Stimulated activated CD4-positive, alpha-beta T cell treated with anti-CD3 and anti-CD28 coated beads, TNF-alpha, amount 100 ng/mL, for 24 hours (primary cell): Measurements from ENCODE around the gene MYH15.

ENCODE experiments used
- DNase-seq, 3 experiments: peaks; one replicate each; pipeline ENCODE4 v3.0.0-alpha.2; 2020; ENCODE audit warnings: low read depth in 3 of 3

Gene MYH15

DNA sequence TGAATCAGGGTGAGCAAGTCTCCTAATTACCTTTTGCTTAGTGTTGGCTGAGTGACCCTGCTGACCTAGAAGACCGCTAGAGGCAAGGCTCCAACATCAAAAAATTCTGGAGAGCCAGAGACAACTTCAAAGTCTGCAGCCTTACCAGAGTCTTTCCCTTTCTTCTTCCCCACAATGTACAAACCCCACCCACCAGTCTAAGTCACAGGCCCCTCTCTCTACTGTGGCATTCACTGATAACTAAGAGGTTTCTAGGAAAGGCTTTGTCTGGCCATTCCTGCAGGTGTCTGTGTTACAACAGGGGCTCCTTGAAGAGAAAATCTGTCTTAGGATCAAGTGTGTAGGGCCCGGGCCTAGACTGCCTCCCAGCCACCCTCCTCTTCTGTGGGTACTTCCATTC is 525 bp downstream of the MYH15 start:
- DNase-seq = no peak

DNA sequence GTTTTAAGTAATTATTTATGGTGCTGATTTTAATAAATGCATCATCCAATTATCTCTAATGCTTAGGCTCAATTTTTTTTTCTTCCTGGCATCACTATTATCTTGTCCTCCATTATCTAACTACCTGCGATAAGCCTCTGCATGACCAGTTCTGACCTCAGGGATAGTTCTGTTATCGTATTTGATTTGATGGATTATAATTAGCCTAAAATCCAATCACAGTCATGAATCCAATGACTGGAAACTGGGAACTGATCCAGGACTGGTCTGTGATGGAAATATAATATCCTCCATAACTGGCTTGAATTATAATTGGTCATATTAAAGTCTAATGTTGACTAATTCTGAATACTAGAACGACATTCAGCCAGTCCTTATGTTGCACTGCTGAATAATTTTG is 1.1 kb downstream of the MYH15 start:
- no peak for DNase-seq

DNA sequence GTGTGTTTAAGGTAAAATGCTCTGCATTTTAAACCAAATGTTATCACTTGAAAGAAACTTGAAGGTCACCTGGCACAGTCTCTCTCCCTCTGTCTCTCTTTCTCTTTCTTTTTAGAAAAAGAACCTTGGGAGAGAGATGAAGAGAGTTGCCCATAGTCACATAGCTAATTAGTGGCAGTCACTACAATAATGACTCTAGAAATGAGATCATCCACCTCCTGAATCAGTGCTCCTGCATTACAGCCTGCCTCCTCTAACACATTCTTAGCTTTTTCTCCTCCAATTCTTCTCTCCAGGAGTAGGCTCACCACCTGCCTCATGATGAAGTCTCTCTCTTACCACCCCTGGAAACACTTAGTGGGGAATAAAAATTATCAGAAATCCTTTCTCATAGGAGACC is 2.5 kb downstream of the MYH15 start:
- no peak for DNase-seq

DNA sequence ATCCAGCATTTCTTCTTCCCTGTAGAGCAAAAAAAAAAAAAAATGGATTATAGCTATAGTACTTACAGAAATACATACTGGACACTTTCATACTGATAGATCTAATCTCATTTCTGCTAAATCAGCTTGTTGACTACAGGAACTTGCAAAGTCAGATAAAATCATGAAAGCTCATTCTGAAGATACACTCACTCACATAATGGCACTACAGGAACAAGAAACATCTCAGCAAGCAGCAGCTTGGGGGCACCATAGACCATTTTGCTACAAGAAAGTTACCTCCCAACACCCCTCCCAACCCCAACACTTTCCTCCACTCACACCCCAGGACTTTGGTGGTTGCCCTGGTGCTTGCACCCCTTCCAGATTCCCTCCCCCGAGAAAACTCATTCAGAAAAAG is 4.6 kb downstream of the MYH15 start:
- DNase-seq = no peak

DNA sequence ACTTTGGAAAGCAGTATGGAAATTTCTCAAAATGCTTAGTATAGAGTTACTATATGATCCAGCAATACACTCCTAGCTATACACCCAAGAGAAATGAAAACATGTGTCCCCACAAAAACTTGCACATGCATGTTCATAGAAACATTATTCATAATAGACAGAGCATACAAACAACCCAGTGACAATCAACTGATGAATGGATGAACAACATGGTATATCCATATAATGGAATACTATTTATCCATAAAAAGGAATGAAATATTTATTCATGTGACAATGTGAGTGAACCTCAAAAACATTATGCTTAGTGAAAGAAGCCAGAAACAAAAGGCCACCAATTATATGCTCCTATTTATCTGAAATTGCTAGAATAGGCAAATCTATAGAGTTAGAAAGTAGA is 6.7 kb downstream of the MYH15 start:
- no peak for DNase-seq

DNA sequence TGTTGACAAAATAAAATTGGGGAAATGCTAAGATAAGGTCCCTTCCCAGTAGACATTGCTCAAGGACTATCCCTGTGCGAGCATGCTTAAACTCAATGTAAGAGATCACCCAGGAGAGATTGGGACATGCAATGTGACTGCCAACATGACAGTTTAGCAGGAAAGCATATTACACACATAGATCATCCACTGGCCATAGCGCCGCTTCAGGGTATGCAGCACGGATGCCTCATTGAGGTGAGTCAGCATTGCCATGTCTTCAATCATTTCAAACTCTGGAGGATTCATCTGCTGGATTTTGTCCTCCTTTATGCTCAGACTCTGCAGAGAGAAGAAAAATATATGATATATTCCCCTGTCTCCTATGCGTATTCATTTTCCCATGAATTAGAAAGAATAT is 8.9 kb downstream of the MYH15 start:
- no peak for DNase-seq

DNA sequence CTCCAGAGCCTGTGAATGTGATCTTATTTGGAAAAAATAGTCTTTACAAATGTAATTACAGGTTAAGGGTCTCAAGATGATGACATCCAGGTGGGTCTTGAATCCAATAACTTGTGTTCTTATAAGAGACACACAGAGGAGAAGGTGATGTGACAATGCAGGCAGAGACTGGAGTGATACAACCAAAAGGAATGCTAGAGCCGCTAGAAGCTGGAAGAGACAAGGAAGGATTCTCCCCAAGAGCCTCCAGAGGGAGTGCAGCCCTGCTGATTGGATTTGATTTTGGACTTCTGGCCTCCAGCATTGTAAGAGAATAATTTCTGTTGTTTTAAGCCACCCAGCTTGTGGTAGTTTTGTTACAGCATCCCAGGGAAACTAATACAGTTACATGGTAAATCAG is 9.7 kb downstream of the MYH15 start:
- DNase-seq = no peak

DNA sequence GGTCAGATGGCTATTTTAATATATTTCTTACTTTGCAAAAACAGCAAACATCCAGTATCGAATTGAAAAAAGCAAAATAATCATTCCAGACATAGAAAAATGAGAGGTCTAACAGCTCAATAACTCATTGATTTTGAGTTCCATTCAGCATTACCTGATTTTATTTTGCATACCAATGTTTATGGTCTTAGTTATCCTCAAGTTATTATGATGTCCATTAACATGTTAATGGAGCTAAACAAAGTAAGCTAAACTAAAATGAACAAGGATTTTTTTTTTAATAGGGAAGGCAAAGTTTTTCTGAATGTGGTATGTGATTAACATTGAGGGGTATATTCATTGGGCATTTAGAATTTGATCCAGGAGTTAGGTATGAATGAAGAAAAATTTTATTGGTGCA is 13.1 kb downstream of the MYH15 start:
- DNase-seq = no peak

DNA sequence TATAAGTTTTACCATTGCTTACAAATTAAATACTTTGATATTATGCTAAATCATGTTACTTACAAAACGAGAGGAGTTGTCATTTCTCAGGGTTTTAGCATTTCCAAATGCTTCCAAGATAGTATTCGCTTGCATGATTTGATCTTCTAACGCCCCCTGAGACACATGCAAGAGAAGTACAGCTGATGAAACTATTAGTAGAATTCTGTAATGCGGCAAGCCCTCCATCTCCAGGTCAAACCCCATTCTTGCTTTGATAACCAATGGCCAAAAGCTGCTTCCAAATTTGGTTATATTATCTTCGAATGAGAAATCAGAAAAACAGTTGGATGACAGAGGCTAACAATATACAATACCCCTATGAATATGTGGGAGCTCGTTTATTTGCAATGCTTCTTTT is 14.7 kb downstream of the MYH15 start:
- no peak for DNase-seq

DNA sequence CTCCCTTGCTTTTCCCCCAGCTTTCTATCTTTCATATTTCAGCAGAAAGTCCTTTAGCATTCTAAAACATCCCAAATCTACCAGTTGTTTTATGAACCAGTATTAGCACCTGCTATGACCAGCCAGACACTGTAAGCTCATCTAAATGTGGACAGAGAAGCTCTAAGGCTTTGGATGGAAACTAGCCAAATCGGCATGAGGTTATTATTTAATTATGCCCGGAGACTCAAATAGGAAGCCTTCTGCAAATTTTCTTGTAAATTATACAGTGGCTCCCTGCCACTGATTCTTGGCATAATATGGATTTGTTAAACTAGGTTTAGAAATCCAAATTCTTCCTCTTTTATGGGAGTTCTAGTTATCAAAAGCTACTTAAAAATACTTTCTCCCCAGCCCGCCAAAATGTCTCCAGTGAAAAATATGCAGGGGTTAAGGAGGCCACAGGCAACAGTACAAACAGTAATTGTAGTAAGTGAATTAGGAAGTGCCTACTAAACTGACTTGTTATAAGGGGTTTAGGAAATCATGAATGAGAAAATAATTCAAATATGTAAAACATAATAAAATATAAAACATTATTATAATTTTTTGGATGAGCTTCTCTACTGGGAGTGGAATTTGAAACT is 15.4 kb downstream of the MYH15 start:
- no peak for DNase-seq

DNA sequence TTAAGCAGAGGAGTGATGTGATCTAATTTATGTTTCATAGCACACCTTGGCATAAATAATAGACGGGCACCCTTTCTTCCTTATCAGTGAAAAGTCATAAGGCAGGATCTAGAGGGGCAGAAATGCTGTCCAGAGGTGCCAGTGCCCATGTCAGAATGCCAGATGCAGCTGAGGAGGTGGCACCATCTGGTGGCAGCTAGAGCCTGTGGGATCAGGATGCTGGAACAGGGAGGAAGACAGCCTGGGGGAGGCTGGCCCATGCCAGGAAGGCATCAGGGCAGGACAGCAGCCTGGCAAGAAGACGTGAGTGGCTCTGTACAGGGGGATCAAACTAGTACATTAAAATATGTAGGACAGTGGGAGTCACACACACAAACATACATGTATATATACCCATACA is 16.5 kb downstream of the MYH15 start:
- DNase-seq = no peak

DNA sequence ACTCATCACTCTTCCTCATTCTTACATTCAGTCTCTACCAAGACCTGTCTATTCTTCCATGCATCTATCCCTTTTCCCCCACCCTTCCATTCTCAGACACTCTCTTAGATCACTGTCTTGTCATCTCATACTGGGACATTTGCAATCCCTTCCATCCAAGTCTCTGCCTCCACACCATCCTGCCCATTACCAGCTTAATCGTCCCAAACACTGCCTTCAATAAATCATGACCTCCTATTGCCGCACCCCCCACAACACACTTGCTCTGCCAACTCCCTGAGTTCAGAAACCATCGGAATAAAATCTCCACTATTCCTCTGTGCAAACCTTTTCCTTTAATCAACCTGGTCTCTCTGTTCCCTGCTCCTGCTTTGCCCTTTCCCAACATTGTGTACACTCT is 18.9 kb downstream of the MYH15 start:
- DNase-seq = no peak

DNA sequence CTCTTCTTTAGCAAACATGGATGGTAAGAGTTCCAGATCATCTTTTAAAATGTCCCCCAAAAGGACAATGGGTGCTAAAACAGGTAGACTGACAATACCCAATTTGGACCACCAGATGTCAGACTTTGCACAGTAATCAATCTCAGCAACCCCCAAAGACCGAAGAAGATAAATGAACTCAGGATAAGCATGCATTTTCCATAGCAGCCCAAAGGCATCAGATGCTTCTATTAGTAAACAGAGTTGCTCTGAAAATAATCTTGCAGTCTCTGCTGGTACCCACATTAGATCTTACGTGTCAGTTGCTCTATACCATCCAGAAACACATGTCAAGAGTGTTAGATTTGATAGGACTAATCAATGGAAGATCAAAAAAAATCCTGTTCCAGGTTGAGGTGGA is 20.6 kb downstream of the MYH15 start:
- DNase-seq = peak in 2 of 3 experiments; percentile 5 to 43

DNA sequence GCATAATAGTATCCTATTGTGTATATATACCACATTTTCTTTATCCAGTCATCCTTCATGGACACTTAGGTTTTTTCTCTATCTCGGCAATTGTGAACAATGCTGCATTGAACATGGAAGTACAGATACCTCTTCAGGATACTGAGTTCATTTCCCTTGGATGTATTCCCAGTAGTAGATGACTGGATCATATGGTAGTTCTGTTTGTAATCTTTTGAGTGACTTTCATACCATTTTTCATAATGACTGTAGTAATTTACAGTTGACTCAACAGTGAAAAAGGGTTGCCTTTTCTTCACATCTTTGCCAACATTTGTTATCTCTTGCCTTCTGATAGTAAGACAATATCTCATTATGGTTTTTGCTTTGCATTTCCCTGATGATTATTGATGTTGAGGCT is 21.8 kb downstream of the MYH15 start:
- DNase-seq = no peak

DNA sequence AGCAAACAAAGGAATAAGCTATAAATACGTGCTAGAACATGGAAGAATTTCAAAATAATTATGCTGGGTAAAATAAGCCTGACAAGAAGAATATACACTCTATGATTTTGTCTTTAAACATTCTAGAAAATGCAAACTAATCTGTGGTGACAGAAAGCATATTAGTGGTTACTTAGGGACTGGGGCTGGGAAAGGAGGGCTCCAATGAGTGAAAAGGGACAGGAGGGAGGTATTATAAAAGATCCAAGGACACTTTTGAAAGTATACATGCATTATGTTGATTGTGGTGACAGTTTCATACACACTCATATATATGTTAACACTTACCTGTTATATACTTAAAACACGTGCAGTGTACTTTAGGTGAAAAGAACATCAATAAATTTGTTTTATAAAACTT is 23.0 kb downstream of the MYH15 start:
- no peak for DNase-seq

DNA sequence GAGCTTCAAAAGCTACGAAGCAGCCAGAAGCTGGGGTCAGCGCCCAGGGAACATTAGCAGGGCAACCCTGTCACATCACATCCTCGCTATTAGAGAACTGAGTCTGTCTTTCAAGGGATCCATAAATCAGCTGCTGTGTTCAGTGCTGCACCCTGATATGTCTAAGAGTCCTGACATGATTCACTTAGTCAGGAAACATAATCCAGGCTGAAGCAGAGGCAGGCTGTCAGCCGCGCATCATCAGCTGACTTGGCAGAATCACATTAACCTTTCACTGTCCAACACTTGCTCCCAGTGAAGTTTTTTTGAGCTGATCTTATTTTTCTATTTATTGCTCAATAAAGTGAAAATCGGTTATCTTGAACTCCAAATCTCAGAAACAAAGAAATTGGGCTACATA is 23.5 kb downstream of the MYH15 start:
- no peak for DNase-seq

DNA sequence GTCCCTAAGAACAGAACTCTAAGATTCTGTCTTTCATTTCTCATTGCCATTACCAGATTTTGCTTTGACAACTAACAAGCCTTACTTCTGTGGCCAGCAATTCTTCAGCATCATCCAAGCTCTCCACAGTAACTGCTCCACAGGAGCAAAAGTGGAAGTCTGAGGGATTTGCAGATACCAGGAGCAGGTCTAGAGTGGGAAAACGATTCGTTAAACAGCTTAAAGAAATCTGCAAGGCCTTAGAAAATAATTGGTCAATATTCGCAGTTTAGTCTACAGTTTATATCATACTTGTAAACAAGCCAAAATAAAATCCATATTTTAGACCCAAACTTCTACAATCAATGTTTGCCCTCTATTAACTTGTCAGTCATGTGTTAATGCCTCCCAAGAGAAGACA is 24.1 kb downstream of the MYH15 start:
- no peak for DNase-seq

DNA sequence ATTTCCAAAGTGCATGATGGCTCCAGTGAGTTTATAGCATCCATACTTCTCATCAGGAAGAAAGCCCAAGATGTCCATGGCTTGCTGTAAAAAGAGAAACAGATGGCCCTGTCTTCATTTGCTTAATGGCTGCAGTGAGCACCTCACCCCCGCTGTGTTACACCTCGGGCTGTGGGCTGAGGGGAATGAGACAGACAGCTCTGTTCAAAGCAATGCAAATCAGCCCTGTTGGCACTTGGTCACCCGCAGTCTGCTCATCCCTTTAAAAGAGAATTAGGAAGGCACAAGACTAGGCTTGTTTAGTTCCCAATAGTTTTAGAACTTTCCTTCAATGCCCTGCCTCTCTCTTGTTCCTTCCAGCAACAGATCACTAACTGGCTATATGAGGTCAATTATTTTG is 25.2 kb downstream of the MYH15 start:
- no peak for DNase-seq

DNA sequence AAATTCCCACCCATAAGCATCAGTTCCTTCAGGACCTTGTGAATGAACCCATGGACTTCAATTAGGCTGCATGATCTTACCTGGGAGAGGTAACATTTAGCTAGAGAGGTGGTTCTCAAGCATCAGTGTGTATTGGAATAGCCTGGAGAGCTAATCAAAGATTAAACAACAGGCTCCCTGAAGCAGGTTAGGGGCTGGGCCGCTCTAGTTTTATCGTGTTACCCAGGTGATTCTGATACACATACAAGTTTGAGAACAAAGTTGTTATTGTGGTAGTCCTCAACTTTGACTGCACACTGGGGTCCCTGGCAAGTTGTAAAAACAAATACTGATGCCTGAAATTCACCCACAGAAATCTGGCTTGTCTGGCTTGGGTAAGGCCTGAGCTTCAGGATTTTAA is 31.2 kb downstream of the MYH15 start:
- DNase-seq = no peak

DNA sequence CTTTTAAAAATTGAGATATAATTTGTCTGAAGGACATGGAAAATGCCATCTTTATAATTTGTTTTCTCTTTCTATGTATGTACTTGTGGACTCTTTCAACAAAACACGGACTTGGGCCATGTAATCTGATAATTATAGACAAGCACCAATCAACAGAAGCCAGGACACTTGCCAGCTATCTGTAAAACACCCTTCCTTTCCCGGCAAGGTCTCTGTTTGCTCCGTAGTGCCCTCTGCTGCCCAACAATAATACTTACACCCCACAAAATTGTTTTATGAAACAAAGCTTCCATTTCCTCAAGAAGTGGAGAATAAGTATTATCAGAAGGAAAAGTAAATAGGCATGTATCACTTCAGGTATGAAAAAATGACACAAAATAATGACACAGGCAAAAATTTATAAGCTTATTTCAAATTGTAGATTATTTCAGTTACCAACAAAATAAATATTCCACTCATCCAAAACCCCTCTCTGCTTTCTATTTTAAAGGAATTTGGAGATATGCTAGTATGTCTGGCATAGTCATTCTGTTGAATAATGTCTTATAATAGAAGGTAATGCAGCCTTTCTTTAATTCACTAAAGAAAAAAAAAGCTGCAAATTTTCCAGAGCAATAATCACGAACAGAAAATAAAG is 32.8 kb downstream of the MYH15 start:
- DNase-seq = peak; percentile 27 to 51 (median 45)

DNA sequence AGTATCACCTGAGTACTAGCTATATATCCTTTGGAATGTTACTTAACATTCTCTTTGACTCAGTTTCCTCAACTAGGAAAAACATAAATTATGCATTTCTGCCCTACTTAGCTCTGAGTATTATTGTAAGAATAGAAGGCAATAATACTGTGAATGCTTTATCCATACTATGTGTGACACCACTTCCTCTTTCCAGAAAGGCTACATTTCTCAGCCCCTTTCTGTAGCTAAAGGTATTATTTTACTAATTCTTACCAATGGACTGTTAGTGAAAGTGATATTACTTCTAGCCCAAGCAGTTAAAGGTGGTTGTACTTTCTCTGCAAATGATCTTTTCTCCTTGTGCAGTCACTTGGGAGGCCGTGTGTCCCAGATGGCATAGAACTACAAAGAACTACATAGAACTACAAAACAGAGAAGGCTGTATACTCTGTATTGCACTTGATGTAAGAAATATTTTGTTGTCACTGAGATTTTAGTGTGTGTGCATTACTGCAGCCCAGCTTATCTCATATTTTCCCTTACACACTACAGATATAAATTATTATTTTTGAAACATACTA is 35.1 kb downstream of the MYH15 start:
- DNase-seq = no peak

DNA sequence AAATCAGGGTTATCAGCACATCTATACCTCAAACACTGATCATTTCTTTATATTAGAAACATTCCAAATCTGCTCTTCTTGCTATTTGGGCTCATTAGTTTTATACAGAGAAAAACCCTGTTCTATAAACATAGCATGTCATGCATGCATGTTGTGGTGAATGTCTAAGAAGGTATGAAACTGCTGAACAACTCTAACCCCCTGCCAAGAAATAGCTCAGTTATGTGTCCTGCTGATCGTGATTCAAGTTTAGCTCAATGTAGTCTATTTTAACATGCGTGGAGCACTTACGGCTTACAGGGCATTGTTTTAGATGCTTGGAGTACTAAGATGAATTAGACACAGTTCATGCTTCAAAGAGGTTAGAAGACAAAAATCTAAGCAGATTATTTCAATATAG is 35.8 kb downstream of the MYH15 start:
- no peak for DNase-seq

DNA sequence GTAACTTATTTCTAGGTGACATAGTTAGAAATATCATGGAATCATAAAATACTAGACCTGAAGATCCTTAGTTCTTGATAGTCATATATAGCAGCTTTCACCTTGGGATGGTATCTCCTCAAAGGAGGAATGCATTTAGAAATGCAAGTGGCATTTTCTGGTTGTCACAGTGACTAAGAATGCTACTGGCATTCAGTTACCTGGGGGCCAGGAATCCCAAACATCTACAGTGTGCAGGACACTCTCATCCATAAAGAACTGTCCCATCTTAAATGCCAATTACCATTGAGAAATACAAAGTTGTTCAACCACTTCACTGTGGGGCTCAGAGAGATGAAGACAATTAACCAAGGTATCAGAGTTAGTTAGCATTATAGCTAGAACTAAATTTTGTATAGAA is 36.7 kb downstream of the MYH15 start:
- no peak for DNase-seq
